Neutrophil (primary cell): ENCODE results near the gene SCGB1D1.
"Not testable (repeated sequence)": the region's sequence is repeated elsewhere in the genome, so short reads cannot be mapped to it uniquely, and the experiment has no call there.

Experiments
- H3K27ac ChIP-seq: fragments of 200-600 bp; sonication (generic); 2 replicates; pipeline ENCODE4 v1.5.1; 2016; ENCODE audit warnings: mild to moderate bottlenecking, moderate library complexity
- H3K27me3 ChIP-seq: fragments of 200-600 bp; sonication (generic); 2 replicates; pipeline ENCODE4 v1.6.0; 2016; ENCODE audit warnings: mild to moderate bottlenecking
- H3K36me3 ChIP-seq: fragments of 200-600 bp; sonication (generic); 2 replicates; pipeline ENCODE4 v1.5.1; 2017
- H3K4me1 ChIP-seq, 2 experiments: fragments of 200-600 bp in 1 of 2; sonication (generic) in 1 of 2; 1 replicate in 1 of 2; 2 replicates in 1 of 2; pipeline versions ENCODE4 v1.5.1 to v1.6.1; 2013 to 2016; ENCODE audit warnings: low read depth in 1 of 2, low read length in 1 of 2, mild to moderate bottlenecking in 1 of 2, moderate library complexity in 1 of 2; ENCODE audit not compliant: control insufficient read depth in 1 of 2, insufficient read depth in 1 of 2
- H3K4me3 ChIP-seq, 2 experiments: fragments of 200-600 bp in 1 of 2; sonication (generic) in 1 of 2; 1 replicate in 1 of 2; 2 replicates in 1 of 2; pipeline ENCODE4 v1.5.1; 2013 to 2016; ENCODE audit warnings: low read depth in 1 of 2, low read length in 1 of 2, mild to moderate bottlenecking in 1 of 2, moderate library complexity in 1 of 2
- H3K9me3 ChIP-seq: fragments of 200-600 bp; sonication (generic); 2 replicates; pipeline ENCODE4 v1.5.1; 2016
- TF ChIP-seq, protein P1 (sequence below): fragments of 200-600 bp; sonication (generic); IDR thresholded peaks from 2 replicates; pipeline ENCODE4 v1.5.1; 2016; ENCODE audit warnings: antibody characterized with exemption

The SCGB1D1 gene

DNA sequence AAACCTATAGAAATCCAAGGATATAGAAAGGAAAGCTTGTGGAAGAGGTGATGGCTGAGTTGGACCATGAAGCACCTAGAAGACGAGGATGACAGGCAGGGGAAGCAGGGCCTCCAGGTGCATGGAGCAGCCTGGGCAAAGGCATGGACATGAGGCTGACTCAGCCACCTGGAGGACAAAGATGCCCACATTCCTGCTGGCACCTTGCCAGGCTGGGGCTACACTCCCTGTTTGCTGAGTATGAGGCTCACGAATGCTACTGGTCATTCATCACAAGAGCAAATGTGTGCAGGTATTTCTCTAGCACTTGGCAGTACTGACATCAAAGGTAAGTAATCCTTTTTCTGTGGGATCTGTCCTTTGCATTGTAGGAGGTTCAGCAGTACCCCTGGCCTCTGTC, 11.4 kb downstream of the SCGB1D1 start:
- TF ChIP-seq, protein P1, sequence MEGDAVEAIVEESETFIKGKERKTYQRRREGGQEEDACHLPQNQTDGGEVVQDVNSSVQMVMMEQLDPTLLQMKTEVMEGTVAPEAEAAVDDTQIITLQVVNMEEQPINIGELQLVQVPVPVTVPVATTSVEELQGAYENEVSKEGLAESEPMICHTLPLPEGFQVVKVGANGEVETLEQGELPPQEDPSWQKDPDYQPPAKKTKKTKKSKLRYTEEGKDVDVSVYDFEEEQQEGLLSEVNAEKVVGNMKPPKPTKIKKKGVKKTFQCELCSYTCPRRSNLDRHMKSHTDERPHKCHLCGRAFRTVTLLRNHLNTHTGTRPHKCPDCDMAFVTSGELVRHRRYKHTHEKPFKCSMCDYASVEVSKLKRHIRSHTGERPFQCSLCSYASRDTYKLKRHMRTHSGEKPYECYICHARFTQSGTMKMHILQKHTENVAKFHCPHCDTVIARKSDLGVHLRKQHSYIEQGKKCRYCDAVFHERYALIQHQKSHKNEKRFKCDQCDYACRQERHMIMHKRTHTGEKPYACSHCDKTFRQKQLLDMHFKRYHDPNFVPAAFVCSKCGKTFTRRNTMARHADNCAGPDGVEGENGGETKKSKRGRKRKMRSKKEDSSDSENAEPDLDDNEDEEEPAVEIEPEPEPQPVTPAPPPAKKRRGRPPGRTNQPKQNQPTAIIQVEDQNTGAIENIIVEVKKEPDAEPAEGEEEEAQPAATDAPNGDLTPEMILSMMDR: no peak
- H3K4me3 ChIP-seq: no peak overlapping the region

DNA sequence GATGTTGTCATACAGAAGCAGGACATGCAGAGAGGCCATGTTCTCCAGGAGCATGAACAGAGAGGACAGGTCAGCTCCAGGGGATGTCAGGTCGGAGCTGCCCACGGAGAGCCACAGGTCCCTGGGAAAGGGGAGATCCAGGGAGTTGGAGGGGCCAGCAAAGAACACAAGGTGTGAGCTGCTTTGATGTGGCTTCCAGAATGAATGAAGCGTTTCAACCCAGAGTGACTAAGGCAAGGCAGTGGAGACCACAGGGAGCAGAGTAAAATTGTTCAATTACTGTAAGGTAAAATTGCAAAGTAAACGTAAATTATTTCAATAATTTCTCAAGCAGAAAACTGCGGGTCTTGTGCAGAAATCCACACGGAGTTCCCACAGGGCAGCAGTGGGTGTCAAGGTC, 12.9 kb downstream of the SCGB1D1 start:
- TF ChIP-seq, protein P1: no peak
- Histone ChIP-seq H3K27ac (no peak overlapping the region), H3K4me3 (no peak overlapping the region), H3K27me3 (no peaks in the 10 kb centered on the region), H3K4me1 (no peaks in the 10 kb centered on the region), H3K36me3 (no peaks in the 10 kb centered on the region), H3K9me3 (no peaks in the 10 kb centered on the region)

More for the DNA sequence above, 11.4 kb downstream of the SCGB1D1 start:
- H3K27ac ChIP-seq: no peak overlapping the region
- no peaks in the 10 kb centered on the region for H3K36me3 ChIP-seq
- no peaks in the 10 kb centered on the region for H3K4me1 ChIP-seq
- H3K27me3 ChIP-seq: peaks cover 4% of the 10 kb centered on the region
- no peaks in the 10 kb centered on the region for H3K9me3 ChIP-seq

DNA sequence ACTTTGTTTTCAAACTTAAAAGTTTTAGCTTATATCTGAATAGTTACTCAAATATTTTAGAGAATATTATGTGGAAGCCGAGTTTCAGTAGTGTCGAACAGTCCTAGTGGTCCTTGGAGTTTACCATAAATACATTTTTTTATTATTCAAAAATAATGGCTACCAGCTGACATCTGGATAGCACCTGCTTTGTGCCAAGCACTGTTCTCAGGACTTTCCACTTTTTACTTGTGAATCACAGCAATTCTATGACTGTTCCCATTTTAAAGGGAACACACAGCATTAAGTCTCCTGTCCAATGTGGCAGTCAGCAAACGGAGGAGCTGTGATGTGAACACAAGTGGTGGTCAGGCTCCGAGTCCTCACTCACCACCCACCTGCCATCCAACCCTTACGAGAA, 14.4 kb downstream of the SCGB1D1 start:
- Histone ChIP-seq H3K27me3 (peaks cover 5% of the 10 kb centered on the region), H3K36me3 (no peaks in the 10 kb centered on the region), H3K9me3 (no peaks in the 10 kb centered on the region), H3K4me3 (no peak overlapping the region), H3K4me1 (no peaks in the 10 kb centered on the region), H3K27ac (no peak overlapping the region)
- TF ChIP-seq, protein P1: no peak

DNA sequence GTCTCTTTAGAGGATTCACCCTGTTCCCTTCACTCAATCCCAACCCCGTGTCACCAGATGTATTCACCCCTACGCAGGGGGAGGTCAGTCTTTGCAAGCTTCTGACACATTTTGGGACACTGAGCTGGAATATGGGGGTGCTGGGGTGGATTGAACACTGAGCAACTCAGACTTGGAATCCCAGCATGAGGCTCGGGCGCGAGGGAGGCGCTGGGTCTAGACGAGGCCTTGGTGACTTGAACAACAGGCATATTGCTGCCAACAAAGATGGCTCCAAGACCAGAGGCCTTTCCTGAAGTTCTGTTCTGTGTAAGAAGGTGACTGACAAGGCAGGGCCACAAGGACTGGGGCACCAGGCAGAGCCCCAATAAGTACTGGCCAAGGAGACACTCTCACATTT, 15.4 kb downstream of the SCGB1D1 start:
- Histone ChIP-seq H3K27me3 (peaks cover 5% of the 10 kb centered on the region), H3K27ac (no peak overlapping the region), H3K9me3 (no peaks in the 10 kb centered on the region), H3K36me3 (no peaks in the 10 kb centered on the region), H3K4me3 (no peak overlapping the region), H3K4me1 (no peaks in the 10 kb centered on the region)
- TF ChIP-seq, protein P1: no peak

GRCh38 chr11:62206276-62207066, 16.5 kb downstream of the SCGB1D1 start:
- H3K27me3 ChIP-seq, H3K4me3 ChIP-seq, H3K9me3 ChIP-seq, H3K4me1 ChIP-seq, H3K27ac ChIP-seq, H3K36me3 ChIP-seq: not testable (repeated sequence)

- TF ChIP-seq, protein P1: no peak
- Histone ChIP-seq H3K9me3 (no peaks in the 10 kb centered on the region), H3K27me3 (peaks cover 5% of the 10 kb centered on the region), H3K27ac (no peak overlapping the region), H3K4me1 (no peaks in the 10 kb centered on the region), H3K36me3 (no peaks in the 10 kb centered on the region), H3K4me3 (no peak overlapping the region)
Observed at GRCh38 chr11:62208785-62209144, 18.7 kb downstream of the SCGB1D1 start.
